Measurements from ENCODE around the gene COL18A1.

The COL18A1 gene

GRCh38 chr21:45469273-45470086, 64.5 kb downstream of the COL18A1 start:
- Histone ChIP-seq H3K27me3 (ENCODE audit: low read depth) (no peaks in the 10 kb centered on the region), H3K4me3 (no peak overlapping the region), H3K9me3 (no peaks in the 10 kb centered on the region), H3K4me1 (no peaks in the 10 kb centered on the region), H3K36me3 (replicated peaks) (no peaks in the 10 kb centered on the region)
- no peak for DNase-seq (ENCODE audit: low spot score in 2 of 2)
- in situ Hi-C loops (cut with MboI; ENCODE audit: low sequenced_read_pairs), result loop anchor here (10.0 kb wide), 1 partner anchor 325 kb away; no protein-coding TSS in a partner anchor

GRCh38 chr21:45470087-45470515, 65.1 kb downstream of the COL18A1 start:
- Histone ChIP-seq H3K4me3 (no peak overlapping the region), H3K9me3 (no peaks in the 10 kb centered on the region), H3K27me3 (ENCODE audit: low read depth) (no peaks in the 10 kb centered on the region), H3K4me1 (no peaks in the 10 kb centered on the region), H3K36me3 (replicated peaks) (no peaks in the 10 kb centered on the region)
- in situ Hi-C loops (cut with MboI; ENCODE audit: low sequenced_read_pairs), result no loop called here
- no peak for DNase-seq (ENCODE audit: low spot score in 2 of 2)

- no peaks in the 10 kb centered on the region for H3K9me3 ChIP-seq
- in situ Hi-C loops (cut with MboI; ENCODE audit: low sequenced_read_pairs), result no loop called here
- no peak overlapping the region for H3K4me3 ChIP-seq
- no peaks in the 10 kb centered on the region for H3K27me3 ChIP-seq (ENCODE audit: low read depth)
- H3K4me1 ChIP-seq, result no peaks in the 10 kb centered on the region
- no peak for DNase-seq (ENCODE audit: low spot score in 2 of 2)
- no peaks in the 10 kb centered on the region; the same call in 1 of the 2 replicates for H3K36me3 ChIP-seq (replicated peaks)
Measured at GRCh38 chr21:45470773-45471524, 66.0 kb downstream of the COL18A1 start.

GRCh38 chr21:45471525-45472221, 66.7 kb downstream of the COL18A1 start:
- H3K36me3 ChIP-seq (replicated peaks), result no peaks in the 10 kb centered on the region; the same call in 1 of the 2 replicates
- H3K4me1 ChIP-seq, result no peaks in the 10 kb centered on the region
- H3K4me3 ChIP-seq, result no peak overlapping the region
- H3K27me3 ChIP-seq (ENCODE audit: low read depth), result no peaks in the 10 kb centered on the region
- no peak for DNase-seq (ENCODE audit: low spot score in 2 of 2)
- no peaks in the 10 kb centered on the region for H3K9me3 ChIP-seq
- in situ Hi-C loops (cut with MboI; ENCODE audit: low sequenced_read_pairs), result no loop called here

GRCh38 chr21:45472445-45473365, 67.7 kb downstream of the COL18A1 start:
- in situ Hi-C loops (cut with MboI; ENCODE audit: low sequenced_read_pairs), result no loop called here

GRCh38 chr21:45473496-45474322, 68.7 kb downstream of the COL18A1 start:
- in situ Hi-C loops (cut with MboI; ENCODE audit: low sequenced_read_pairs), result no loop called here
- no peak overlapping the region for H3K4me3 ChIP-seq

More at GRCh38 chr21:45472445-45473365, 67.7 kb downstream of the COL18A1 start:
- Histone ChIP-seq H3K36me3 (replicated peaks) (no peaks in the 10 kb centered on the region; the same call in 1 of the 2 replicates), H3K27me3 (ENCODE audit: low read depth) (no peaks in the 10 kb centered on the region), H3K9me3 (no peaks in the 10 kb centered on the region), H3K4me3 (no peak overlapping the region), H3K4me1 (no peaks in the 10 kb centered on the region)
- no peak for DNase-seq (ENCODE audit: low spot score in 2 of 2)

GRCh38 chr21:45474323-45474950, 69.5 kb downstream of the COL18A1 start:
- no peak for DNase-seq (ENCODE audit: low spot score in 2 of 2)
- no peaks in the 10 kb centered on the region for H3K4me1 ChIP-seq
- in situ Hi-C loops (cut with MboI; ENCODE audit: low sequenced_read_pairs), result no loop called here
- no peaks in the 10 kb centered on the region for H3K9me3 ChIP-seq
- H3K36me3 ChIP-seq (replicated peaks), result peaks cover 7% of the 10 kb centered on the region
- H3K4me3 ChIP-seq, result no peak overlapping the region
- H3K27me3 ChIP-seq (ENCODE audit: low read depth), result no peaks in the 10 kb centered on the region

More at GRCh38 chr21:45473496-45474322, 68.7 kb downstream of the COL18A1 start:
- Histone ChIP-seq H3K27me3 (ENCODE audit: low read depth) (no peaks in the 10 kb centered on the region), H3K4me1 (no peaks in the 10 kb centered on the region), H3K9me3 (no peaks in the 10 kb centered on the region), H3K36me3 (replicated peaks) (peaks cover under 1% of the 10 kb centered on the region; the same call in 1 of the 2 replicates)
- no peak for DNase-seq (ENCODE audit: low spot score in 2 of 2)

GRCh38 chr21:45475004-45475685, 70.2 kb downstream of the COL18A1 start:
- Histone ChIP-seq H3K4me1 (no peaks in the 10 kb centered on the region), H3K27me3 (ENCODE audit: low read depth) (no peaks in the 10 kb centered on the region), H3K9me3 (no peaks in the 10 kb centered on the region), H3K36me3 (replicated peaks) (peaks cover 7% of the 10 kb centered on the region), H3K4me3 (no peak overlapping the region)
- in situ Hi-C loops (cut with MboI; ENCODE audit: low sequenced_read_pairs), result no loop called here
- DNase-seq (ENCODE audit: low spot score in 2 of 2), result no peak

- DNase-seq (ENCODE audit: low spot score in 2 of 2), result no peak
- Histone ChIP-seq H3K9me3 (no peaks in the 10 kb centered on the region), H3K27me3 (ENCODE audit: low read depth) (no peaks in the 10 kb centered on the region), H3K36me3 (replicated peaks) (peaks cover 7% of the 10 kb centered on the region), H3K4me3 (no peak overlapping the region), H3K4me1 (no peaks in the 10 kb centered on the region)
- in situ Hi-C loops (cut with MboI; ENCODE audit: low sequenced_read_pairs), result no loop called here
Measured at GRCh38 chr21:45475797-45476570, 71.0 kb downstream of the COL18A1 start.

- H3K4me1 ChIP-seq, result no peaks in the 10 kb centered on the region
- no peaks in the 10 kb centered on the region for H3K27me3 ChIP-seq (ENCODE audit: low read depth)
- in situ Hi-C loops (cut with MboI; ENCODE audit: low sequenced_read_pairs), result no loop called here
- no peak for DNase-seq (ENCODE audit: low spot score in 2 of 2)
- peaks cover 7% of the 10 kb centered on the region for H3K36me3 ChIP-seq (replicated peaks)
- no peaks in the 10 kb centered on the region for H3K9me3 ChIP-seq
- no peak overlapping the region for H3K4me3 ChIP-seq
Measured at GRCh38 chr21:45476582-45476981, 71.6 kb downstream of the COL18A1 start.
